ENCODE data around the gene CCDC69.

CCDC69 gene

DNA sequence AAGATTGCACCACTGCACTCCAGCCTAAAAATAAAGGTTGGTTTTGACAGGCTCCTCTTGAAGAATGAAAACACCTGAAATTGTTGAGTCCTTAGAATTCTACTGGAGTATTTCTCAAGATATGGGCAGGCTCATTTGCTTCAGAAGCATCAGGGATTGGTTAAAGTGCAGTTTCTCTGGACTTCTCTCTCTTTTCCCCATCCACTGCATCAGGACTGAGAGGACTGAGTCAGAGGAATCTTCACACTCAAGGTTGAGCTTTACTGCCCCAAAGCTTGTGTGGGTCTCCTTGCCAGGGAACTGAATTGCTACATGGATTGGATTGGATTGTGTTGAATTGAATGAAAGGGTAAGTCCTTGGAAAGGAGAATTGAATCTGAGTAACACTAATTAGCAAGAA lies 7.5 kb upstream of the CCDC69 start:
- TF ChIP-seq, protein P1, sequence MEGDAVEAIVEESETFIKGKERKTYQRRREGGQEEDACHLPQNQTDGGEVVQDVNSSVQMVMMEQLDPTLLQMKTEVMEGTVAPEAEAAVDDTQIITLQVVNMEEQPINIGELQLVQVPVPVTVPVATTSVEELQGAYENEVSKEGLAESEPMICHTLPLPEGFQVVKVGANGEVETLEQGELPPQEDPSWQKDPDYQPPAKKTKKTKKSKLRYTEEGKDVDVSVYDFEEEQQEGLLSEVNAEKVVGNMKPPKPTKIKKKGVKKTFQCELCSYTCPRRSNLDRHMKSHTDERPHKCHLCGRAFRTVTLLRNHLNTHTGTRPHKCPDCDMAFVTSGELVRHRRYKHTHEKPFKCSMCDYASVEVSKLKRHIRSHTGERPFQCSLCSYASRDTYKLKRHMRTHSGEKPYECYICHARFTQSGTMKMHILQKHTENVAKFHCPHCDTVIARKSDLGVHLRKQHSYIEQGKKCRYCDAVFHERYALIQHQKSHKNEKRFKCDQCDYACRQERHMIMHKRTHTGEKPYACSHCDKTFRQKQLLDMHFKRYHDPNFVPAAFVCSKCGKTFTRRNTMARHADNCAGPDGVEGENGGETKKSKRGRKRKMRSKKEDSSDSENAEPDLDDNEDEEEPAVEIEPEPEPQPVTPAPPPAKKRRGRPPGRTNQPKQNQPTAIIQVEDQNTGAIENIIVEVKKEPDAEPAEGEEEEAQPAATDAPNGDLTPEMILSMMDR (IDR thresholded peaks at IDR 0.05; ENCODE audit: insufficient read depth, low read length, poor library complexity, severe bottlenecking) = no peak
- no peak for DNase-seq (ENCODE audit: extremely low read depth, insufficient read length)
- no peak overlapping the region for H3K4me3 ChIP-seq (replicated peaks; ENCODE audit: low read depth, low read length)
- H3K36me3 ChIP-seq (ENCODE audit: control insufficient read depth, insufficient read depth, low read length) = no peaks in the 10 kb centered on the region
- no peaks in the 10 kb centered on the region for H3K27me3 ChIP-seq (replicated peaks; ENCODE audit: control insufficient read depth, insufficient read depth, low read length)

DNA sequence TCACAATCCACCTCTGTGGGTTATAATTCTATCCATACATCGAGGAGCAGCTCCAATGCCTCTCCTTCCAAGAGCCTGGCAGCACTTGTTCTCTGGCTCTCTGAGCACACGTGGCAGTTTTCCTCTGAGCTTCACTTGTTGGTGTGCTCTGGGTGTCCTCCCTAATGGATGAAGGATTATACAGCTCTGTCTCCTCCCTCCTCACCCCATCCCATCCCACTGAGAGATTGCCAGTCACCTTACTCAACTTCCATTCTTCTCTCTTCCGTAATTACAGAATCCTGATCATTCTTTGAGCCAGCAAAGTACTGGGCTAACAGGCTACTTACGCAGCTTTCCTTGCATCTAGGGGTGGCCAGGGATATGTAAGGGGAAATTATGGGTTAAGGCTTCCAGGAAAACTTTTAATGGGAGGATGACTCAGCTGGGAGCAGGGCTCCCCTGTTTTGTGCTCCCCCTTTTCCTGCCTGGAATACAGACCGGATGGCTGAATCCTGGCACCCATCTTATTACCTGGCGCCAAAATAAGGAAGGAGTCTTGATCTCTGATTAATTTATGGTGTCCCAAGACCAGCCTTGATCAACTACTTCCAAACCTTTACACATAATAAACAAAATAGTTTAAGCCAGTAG lies 6.3 kb upstream of the CCDC69 start:
- no peaks in the 10 kb centered on the region for H3K36me3 ChIP-seq (ENCODE audit: control insufficient read depth, insufficient read depth, low read length)
- TF ChIP-seq, protein P1 (IDR thresholded peaks at IDR 0.05; ENCODE audit: insufficient read depth, low read length, poor library complexity, severe bottlenecking) = no peak
- no peak overlapping the region for H3K4me3 ChIP-seq (replicated peaks; ENCODE audit: low read depth, low read length)
- DNase-seq (ENCODE audit: extremely low read depth, insufficient read length) = no peak
- no peaks in the 10 kb centered on the region for H3K27me3 ChIP-seq (replicated peaks; ENCODE audit: control insufficient read depth, insufficient read depth, low read length)

DNA sequence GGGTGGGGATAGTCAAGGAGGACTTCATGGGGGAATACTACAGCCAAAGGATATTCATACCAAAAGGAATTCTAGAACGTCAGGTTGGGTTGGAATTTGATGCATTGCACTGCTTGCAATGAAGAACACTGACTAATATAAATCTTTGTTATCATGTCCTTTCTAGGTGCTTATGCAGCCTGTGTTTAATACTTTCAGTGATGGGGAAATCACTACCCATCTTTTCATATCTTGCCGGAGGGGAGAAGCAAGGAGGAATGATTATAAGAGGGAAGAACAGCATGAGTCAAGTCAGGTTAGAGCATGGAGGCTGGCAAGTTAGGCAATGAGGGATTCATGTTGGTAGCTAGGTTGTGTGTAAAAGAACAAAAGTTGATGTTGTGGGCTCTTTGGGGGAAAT lies 5.1 kb upstream of the CCDC69 start:
- TF ChIP-seq, protein P1 (IDR thresholded peaks at IDR 0.05; ENCODE audit: insufficient read depth, low read length, poor library complexity, severe bottlenecking) = no peak

DNA sequence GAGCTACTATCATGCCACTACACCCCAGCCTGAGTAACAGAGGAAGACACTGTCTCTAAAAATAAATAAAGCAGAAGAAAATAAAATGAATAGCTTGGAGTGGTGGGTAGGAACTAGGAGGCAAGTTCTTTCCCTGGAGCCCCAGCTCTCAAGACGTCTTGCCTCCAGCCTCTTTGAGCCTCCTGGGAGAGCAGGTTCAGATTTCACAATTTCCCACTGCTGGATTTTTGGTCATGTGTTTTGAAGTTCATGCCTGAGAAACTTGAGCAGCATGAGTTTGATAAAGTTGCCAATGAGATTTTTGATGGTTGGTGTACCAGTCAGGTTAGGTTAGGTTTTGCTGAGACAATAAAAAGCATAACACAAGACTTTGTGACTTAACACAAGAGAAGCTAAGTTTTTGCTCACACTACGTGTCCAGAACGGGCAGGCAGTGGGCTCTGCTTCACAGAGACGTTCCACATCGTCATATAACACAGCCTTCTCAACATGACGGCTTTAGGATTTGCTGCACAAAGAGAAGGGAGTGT lies 4.1 kb upstream of the CCDC69 start:
- Histone ChIP-seq H3K36me3 (ENCODE audit: control insufficient read depth, insufficient read depth, low read length) (no peaks in the 10 kb centered on the region), H3K27me3 (replicated peaks; ENCODE audit: control insufficient read depth, insufficient read depth, low read length) (no peaks in the 10 kb centered on the region), H3K4me3 (replicated peaks; ENCODE audit: low read depth, low read length) (no peak overlapping the region)
- DNase-seq (ENCODE audit: extremely low read depth, insufficient read length) = no peak
- TF ChIP-seq, protein P1 (IDR thresholded peaks at IDR 0.05; ENCODE audit: insufficient read depth, low read length, poor library complexity, severe bottlenecking) = no peak

More for the DNA sequence above, 5.1 kb upstream of the CCDC69 start:
- DNase-seq (ENCODE audit: extremely low read depth, insufficient read length) = no peak
- Histone ChIP-seq H3K4me3 (replicated peaks; ENCODE audit: low read depth, low read length) (no peak overlapping the region), H3K27me3 (replicated peaks; ENCODE audit: control insufficient read depth, insufficient read depth, low read length) (no peaks in the 10 kb centered on the region), H3K36me3 (ENCODE audit: control insufficient read depth, insufficient read depth, low read length) (no peaks in the 10 kb centered on the region)

DNA sequence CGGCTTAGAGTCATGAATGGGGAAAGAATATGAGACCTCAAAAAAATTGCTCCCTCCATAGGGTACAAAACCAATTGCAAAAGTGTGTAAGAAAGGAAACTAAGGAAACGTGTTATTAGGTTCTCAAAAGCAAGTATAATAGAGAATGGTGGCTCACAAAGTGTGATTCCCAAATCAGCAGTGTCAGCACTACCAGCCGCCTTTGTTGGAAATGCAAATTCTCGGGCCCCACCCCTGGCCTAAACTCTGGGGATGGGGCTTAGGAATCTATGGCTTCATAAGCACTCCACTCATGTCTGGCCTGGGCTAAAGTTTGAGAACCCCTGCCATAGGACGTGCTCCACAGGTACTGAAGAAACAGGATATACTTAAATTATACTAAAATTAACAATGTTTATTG lies 1.6 kb upstream of the CCDC69 start:
- peaks cover 2% of the 10 kb centered on the region for H3K36me3 ChIP-seq (ENCODE audit: control insufficient read depth, insufficient read depth, low read length)
- TF ChIP-seq, protein P1 (IDR thresholded peaks at IDR 0.05; ENCODE audit: insufficient read depth, low read length, poor library complexity, severe bottlenecking) = no peak

More for the DNA sequence above, 1.6 kb upstream of the CCDC69 start:
- no peak for DNase-seq (ENCODE audit: extremely low read depth, insufficient read length)
- Histone ChIP-seq H3K4me3 (replicated peaks; ENCODE audit: low read depth, low read length) (no peak overlapping the region), H3K27me3 (replicated peaks; ENCODE audit: control insufficient read depth, insufficient read depth, low read length) (no peaks in the 10 kb centered on the region)
